WTC11 (cell line): ENCODE results near the gene LIMS2. TPM values are rescaled to one million over a fixed set of nuclear protein-coding genes. Genes with fewer than 3 reads are reported as not detected.

Source experiments
- ATAC-seq: fragments of 200-7000 bp; cut with Tn5 transposase; 2 replicates; pipeline ENCODE4 v1.10.0; 2021; ENCODE audit warnings: mild to moderate bottlenecking, moderate library complexity
- CTCF ChIA-PET: fragments of 300-600 bp; sonication (Branson Sonifier 250); formaldehyde crosslinking; loops from one replicate; lab custom pipeline; 2021; ENCODE audit warnings: antibody characterized with exemption; lab: Charles Lee
- POLR2A ChIA-PET: fragments of 350-600 bp; sonication (Branson Sonifier 250); formaldehyde crosslinking; loops from one replicate; lab custom pipeline; 2021; ENCODE audit warnings: antibody characterized with exemption; lab: Charles Lee
- DNase-seq: peaks from one replicate; pipeline ENCODE4 v3.0.0; 2021; ENCODE audit warnings: low spot score
- H3K27ac Mint-ChIP-seq: 2 replicates; pipeline ENCODE4 v1.8.0; 2021; ENCODE audit warnings: mixed read lengths
- H3K27me3 Mint-ChIP-seq: 2 replicates; pipeline ENCODE4 v1.8.0; 2021; ENCODE audit warnings: low read depth, mild to moderate bottlenecking, moderate library complexity, mixed read lengths
- H3K36me3 Mint-ChIP-seq: 2 replicates; pipeline ENCODE4 v1.8.0; 2021; ENCODE audit warnings: mixed read lengths
- H3K4me1 Mint-ChIP-seq: 2 replicates; pipeline ENCODE4 v1.8.0; 2022; ENCODE audit warnings: mixed read lengths
- H3K4me3 Mint-ChIP-seq: 2 replicates; pipeline ENCODE4 v1.8.0; 2021; ENCODE audit warnings: mild to moderate bottlenecking, moderate library complexity, mixed read lengths
- H3K9me3 Mint-ChIP-seq: 2 replicates; pipeline ENCODE4 v1.8.0; 2021; ENCODE audit warnings: mixed read lengths
- E2F5 ChIP-seq: sonication (generic); formaldehyde crosslinking; IDR thresholded peaks from 2 replicates; pipeline ENCODE4 v1.8.1; 2022; ENCODE audit warnings: mild to moderate bottlenecking, moderate library complexity, missing genetic modification reagents
- ETV6 ChIP-seq: sonication (generic); formaldehyde crosslinking; IDR thresholded peaks from 2 replicates; pipeline ENCODE4 v1.8.1; 2022; ENCODE audit warnings: mild to moderate bottlenecking, missing genetic modification reagents
- HMGA2 ChIP-seq: fragments of 250-450 bp; sonication (Bioruptor Pico); IDR thresholded peaks from 2 replicates; pipeline ENCODE4 v1.4.0; 2021; ENCODE audit warnings: mild to moderate bottlenecking, moderate library complexity
- IRF1 ChIP-seq: sonication (generic); formaldehyde crosslinking; IDR thresholded peaks from 2 replicates; pipeline ENCODE4 v1.8.0; 2023; ENCODE audit warnings: missing genetic modification reagents
- NR1H2 ChIP-seq: sonication (generic); formaldehyde crosslinking; IDR thresholded peaks from 2 replicates; pipeline ENCODE4 v1.9.0; 2021; ENCODE audit warnings: mild to moderate bottlenecking, moderate library complexity, missing genetic modification reagents
- SMAD3 ChIP-seq: sonication (generic); formaldehyde crosslinking; IDR thresholded peaks from 2 replicates; pipeline ENCODE4 v1.8.0; 2022; ENCODE audit warnings: missing genetic modification reagents, mild to moderate bottlenecking, borderline replicate concordance
- TEAD4 ChIP-seq: sonication (generic); formaldehyde crosslinking; IDR thresholded peaks from 2 replicates; pipeline ENCODE4 v1.8.0; 2022; ENCODE audit warnings: mild to moderate bottlenecking, missing genetic modification reagents
- ZNF121 ChIP-seq: sonication (generic); formaldehyde crosslinking; IDR thresholded peaks from 2 replicates; pipeline ENCODE4 v1.8.0; 2023; ENCODE audit warnings: missing genetic modification reagents
- ZNF671 ChIP-seq: fragments of 250-450 bp; sonication (Bioruptor Pico); IDR thresholded peaks from 2 replicates; pipeline ENCODE4 v1.8.0; 2021; ENCODE audit warnings: mild to moderate bottlenecking
- total RNA-seq: library from RNA; stranded (reverse); gene quantifications from 3 replicates; pipeline ENCODE4 v1.2.3, GENCODE V29; 2021
- TF ChIP-seq, protein P1 (sequence below): sonication (generic); formaldehyde crosslinking; IDR thresholded peaks from 2 replicates; pipeline ENCODE4 v1.8.1; 2023; ENCODE audit warnings: mild to moderate bottlenecking, missing genetic modification reagents
- TF ChIP-seq, protein P2 (sequence below): sonication (generic); formaldehyde crosslinking; IDR thresholded peaks from 2 replicates; pipeline ENCODE4 v1.8.0; 2022; ENCODE audit warnings: mild to moderate bottlenecking, missing genetic modification reagents
- TF ChIP-seq, protein P3 (sequence below): sonication (generic); formaldehyde crosslinking; IDR thresholded peaks from 2 replicates; pipeline ENCODE4 v1.8.0; 2022; ENCODE audit warnings: missing genetic modification reagents
- TF ChIP-seq, protein P4 (sequence below): fragments of 250-450 bp; sonication (Bioruptor Pico); IDR thresholded peaks from 2 replicates; pipeline ENCODE4 v1.9.0; 2021; ENCODE audit warnings: mild to moderate bottlenecking
- TF ChIP-seq, protein P5 (sequence below): fragments of 250-450 bp; sonication (Bioruptor Pico); conservative IDR thresholded peaks from 2 replicates; pipeline ENCODE4 v1.9.0; 2021; ENCODE audit warnings: mild to moderate bottlenecking

The LIMS2 gene
- total RNA-seq, 1 experiment from 2014 or later, result 2.4 TPM

DNA sequence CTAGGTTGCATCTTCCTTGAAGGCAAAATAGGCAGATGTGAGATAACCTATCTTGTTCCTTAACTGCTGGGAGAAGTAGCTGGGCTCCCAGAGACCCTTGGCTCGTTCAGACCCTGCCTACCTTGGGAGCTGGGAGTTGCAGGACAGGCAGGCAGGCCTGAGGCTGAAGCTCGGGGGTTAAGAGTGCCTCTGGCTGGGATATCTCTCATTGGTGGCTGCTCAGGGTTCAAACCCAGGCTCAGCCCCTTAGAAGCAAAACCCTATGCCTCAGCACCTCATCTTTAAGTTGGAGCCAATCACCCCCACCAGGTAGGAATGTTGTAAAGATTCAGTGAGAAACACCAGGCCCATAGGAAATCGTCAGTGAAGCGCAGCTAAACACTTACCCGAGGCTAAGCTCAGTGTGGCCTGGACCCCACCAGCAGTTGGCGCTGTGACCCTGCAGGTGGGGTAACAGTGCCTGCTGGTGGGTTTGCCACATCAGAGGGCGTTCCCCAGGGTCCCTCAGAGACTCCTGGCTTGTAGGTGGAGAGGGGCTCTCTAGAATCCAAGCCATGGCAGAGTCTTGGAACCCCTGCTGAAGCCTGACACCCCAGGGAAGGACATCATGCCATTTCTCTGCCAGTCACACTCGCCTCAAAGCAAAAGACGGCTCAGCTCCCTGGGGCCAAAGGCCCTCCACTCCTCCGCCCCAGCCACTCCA lies 84.0 kb downstream of the LIMS2 start (continued):
- TF ChIP-seq, protein P1, sequence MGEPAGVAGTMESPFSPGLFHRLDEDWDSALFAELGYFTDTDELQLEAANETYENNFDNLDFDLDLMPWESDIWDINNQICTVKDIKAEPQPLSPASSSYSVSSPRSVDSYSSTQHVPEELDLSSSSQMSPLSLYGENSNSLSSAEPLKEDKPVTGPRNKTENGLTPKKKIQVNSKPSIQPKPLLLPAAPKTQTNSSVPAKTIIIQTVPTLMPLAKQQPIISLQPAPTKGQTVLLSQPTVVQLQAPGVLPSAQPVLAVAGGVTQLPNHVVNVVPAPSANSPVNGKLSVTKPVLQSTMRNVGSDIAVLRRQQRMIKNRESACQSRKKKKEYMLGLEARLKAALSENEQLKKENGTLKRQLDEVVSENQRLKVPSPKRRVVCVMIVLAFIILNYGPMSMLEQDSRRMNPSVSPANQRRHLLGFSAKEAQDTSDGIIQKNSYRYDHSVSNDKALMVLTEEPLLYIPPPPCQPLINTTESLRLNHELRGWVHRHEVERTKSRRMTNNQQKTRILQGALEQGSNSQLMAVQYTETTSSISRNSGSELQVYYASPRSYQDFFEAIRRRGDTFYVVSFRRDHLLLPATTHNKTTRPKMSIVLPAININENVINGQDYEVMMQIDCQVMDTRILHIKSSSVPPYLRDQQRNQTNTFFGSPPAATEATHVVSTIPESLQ (CRISPR knock-in tag), result no peak
- TF ChIP-seq, protein P2, sequence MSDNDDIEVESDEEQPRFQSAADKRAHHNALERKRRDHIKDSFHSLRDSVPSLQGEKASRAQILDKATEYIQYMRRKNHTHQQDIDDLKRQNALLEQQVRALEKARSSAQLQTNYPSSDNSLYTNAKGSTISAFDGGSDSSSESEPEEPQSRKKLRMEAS (CRISPR knock-in tag), result no peak

DNA sequence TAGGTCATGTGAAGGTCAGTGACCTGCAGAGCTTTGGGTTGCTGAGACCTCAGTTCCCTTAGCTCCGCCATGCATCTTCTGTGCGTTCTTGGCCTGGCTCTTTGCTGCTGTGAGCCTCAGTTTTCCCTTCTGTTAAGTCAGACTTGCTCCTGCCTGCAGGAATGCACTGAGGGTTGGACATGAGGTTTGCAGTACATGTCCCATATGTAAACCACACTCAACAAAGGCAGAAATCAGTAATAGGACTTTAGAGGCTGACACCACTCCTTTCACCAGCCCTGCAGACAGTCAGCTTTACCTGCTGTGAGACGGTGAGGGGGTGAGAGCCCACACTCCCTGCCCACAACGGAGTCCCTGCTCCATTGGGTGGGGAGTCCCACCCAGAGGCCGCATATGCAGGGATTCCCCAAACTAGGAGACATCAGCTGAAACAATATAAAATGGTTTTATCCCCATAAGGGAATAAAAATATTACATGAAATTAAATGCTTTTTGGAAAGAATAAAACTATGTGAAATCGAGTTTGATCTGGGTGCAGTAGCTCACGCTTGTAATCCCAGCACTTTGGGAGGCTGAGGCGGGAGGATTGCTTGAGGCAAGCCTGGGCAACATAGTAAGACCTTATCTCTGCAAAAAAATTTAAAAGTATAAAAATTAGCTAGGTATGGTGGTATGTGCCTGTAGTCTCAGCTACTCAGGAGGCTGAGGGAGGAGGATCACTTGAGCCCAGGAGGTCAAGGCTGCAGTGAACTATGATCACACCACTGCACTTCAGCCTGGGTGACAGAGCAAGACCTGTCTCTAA lies 84.7 kb downstream of the LIMS2 start:
- no peak for ATAC-seq
- Mint-ChIP-seq H3K27ac (no peak overlapping the region), H3K4me1 (peaks cover 10% of the 10 kb centered on the region), H3K4me3 (no peak overlapping the region), H3K9me3 (no peaks in the 10 kb centered on the region), H3K36me3 (no peaks in the 10 kb centered on the region), H3K27me3 (no peaks in the 10 kb centered on the region)
- ChIA-PET POLR2A (interaction anchor here (0.7 to 1.0 kb wide), 4 partner anchors 12 to 107 kb away, joined by 3 read pairs; no protein-coding TSS in a partner anchor), CTCF (interaction anchor here (0.5 to 4.7 kb wide), 61 partner anchors 9 to 503 kb away, joined by 3 to 120 read pairs (median 7); partner anchors contain the start of genes GPR17, IWS1, LIMS2 and SFT2D3)
- DNase-seq, result no peak
- TF ChIP-seq, protein P3, sequence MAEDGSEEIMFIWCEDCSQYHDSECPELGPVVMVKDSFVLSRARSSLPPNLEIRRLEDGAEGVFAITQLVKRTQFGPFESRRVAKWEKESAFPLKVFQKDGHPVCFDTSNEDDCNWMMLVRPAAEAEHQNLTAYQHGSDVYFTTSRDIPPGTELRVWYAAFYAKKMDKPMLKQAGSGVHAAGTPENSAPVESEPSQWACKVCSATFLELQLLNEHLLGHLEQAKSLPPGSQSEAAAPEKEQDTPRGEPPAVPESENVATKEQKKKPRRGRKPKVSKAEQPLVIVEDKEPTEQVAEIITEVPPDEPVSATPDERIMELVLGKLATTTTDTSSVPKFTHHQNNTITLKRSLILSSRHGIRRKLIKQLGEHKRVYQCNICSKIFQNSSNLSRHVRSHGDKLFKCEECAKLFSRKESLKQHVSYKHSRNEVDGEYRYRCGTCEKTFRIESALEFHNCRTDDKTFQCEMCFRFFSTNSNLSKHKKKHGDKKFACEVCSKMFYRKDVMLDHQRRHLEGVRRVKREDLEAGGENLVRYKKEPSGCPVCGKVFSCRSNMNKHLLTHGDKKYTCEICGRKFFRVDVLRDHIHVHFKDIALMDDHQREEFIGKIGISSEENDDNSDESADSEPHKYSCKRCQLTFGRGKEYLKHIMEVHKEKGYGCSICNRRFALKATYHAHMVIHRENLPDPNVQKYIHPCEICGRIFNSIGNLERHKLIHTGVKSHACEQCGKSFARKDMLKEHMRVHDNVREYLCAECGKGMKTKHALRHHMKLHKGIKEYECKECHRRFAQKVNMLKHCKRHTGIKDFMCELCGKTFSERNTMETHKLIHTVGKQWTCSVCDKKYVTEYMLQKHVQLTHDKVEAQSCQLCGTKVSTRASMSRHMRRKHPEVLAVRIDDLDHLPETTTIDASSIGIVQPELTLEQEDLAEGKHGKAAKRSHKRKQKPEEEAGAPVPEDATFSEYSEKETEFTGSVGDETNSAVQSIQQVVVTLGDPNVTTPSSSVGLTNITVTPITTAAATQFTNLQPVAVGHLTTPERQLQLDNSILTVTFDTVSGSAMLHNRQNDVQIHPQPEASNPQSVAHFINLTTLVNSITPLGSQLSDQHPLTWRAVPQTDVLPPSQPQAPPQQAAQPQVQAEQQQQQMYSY (CRISPR knock-in tag), result no peak
- TF ChIP-seq ZNF671 (CRISPR knock-in tag) (no peak), E2F5 (CRISPR knock-in tag) (no peak), SMAD3 (CRISPR knock-in tag) (no peak), ZNF121 (no peak), TEAD4 (CRISPR knock-in tag) (no peak), HMGA2 (CRISPR knock-in tag) (no peak), NR1H2 (CRISPR knock-in tag) (no peak), IRF1 (CRISPR knock-in tag) (no peak), ETV6 (CRISPR knock-in tag) (no peak)
- TF ChIP-seq, protein P4, sequence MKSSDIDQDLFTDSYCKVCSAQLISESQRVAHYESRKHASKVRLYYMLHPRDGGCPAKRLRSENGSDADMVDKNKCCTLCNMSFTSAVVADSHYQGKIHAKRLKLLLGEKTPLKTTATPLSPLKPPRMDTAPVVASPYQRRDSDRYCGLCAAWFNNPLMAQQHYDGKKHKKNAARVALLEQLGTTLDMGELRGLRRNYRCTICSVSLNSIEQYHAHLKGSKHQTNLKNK (CRISPR knock-in tag), result no peak
- TF ChIP-seq, protein P1 (CRISPR knock-in tag), result no peak
- TF ChIP-seq, protein P5, sequence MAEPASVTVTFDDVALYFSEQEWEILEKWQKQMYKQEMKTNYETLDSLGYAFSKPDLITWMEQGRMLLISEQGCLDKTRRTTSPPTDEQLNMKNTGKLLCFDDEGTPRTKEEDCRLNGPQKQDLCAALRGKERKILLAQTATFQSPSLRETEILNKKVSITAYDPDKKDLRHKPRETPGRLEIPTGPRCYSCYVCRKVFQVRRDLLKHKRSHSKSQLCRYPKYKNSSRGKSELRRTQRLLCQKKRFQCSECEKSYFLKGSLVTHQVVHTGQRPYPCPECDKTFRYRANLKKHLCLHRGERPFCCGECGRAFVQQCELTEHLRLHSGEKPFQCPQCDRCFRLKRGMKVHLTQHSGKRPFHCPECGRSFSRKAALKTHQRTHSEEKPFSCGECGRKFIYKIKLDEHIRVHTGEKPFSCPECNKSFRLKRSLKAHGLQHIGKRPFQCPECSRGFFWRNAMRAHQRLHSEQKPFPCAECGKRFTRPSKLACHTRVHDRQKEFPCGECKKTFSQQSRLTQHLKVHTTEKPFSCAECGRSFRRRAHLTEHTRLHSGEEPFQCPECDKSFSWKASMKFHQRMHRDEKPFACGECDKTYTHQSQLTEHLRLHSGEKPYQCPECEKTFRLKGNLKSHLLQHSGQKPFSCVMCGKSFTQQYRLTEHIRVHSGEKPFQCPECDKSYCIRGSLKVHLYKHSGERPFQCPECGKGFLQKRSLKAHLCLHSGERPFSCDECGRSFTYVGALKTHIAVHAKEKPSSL (CRISPR knock-in tag), result no peak
